Smooth muscle cell (in vitro differentiated cells): ENCODE results near the gene RNF223. TPM values are rescaled to one million over a fixed set of nuclear protein-coding genes. Genes with fewer than 3 reads are reported as not detected.
A peak's percentile ranks its signal among the peaks of the same experiment; 100 is the strongest.

ENCODE experiments used
- DNase-seq: peaks from one replicate; lab custom pipeline; 2025; ENCODE audit not compliant: unreplicated experiment; lab: John Stamatoyannopoulos, UW
- H2AFZ ChIP-seq: fragments of 200-600 bp; sonication (generic); 2 replicates; pipeline ENCODE4 v1.6.0; 2016; ENCODE audit warnings: antibody characterized with exemption, low read depth, mild to moderate bottlenecking
- H3F3A ChIP-seq: fragments of 200-600 bp; sonication (generic); 2 replicates; pipeline ENCODE4 v1.6.0; 2017; ENCODE audit warnings: antibody characterized with exemption, low read depth
- H3K27ac ChIP-seq: fragments of 200-600 bp; sonication (generic); 2 replicates; pipeline ENCODE4 v1.5.1; 2016; ENCODE audit warnings: low read depth, mild to moderate bottlenecking
- H3K27me3 ChIP-seq: fragments of 200-600 bp; sonication (generic); 2 replicates; pipeline ENCODE4 v1.6.1; 2016; ENCODE audit warnings: low read depth, mild to moderate bottlenecking
- H3K36me3 ChIP-seq: fragments of 200-600 bp; sonication (generic); 2 replicates; pipeline ENCODE4 v1.5.1; 2016; ENCODE audit warnings: low read depth
- H3K4me1 ChIP-seq: fragments of 200-600 bp; sonication (generic); 2 replicates; pipeline ENCODE4 v1.5.1; 2016; ENCODE audit warnings: low read depth
- H3K4me2 ChIP-seq: fragments of 200-600 bp; sonication (generic); 2 replicates; pipeline ENCODE4 v1.6.0; 2016; ENCODE audit warnings: mild to moderate bottlenecking
- H3K4me3 ChIP-seq: fragments of 200-600 bp; sonication (generic); 2 replicates; pipeline ENCODE4 v1.5.1; 2016; ENCODE audit warnings: mild to moderate bottlenecking
- H3K79me2 ChIP-seq: fragments of 200-600 bp; sonication (generic); 2 replicates; pipeline ENCODE4 v1.6.0; 2016; ENCODE audit warnings: low read depth, mild to moderate bottlenecking
- H3K9ac ChIP-seq: fragments of 200-600 bp; sonication (generic); 2 replicates; pipeline ENCODE4 v1.6.0; 2016; ENCODE audit warnings: low read depth
- H3K9me3 ChIP-seq: fragments of 200-600 bp; sonication (generic); replicated peaks from 2 replicates; pipeline ENCODE4 v1.5.1; 2016; ENCODE audit warnings: low read depth
- H4K20me1 ChIP-seq: fragments of 200-600 bp; sonication (generic); 2 replicates; pipeline ENCODE4 v1.6.0; 2016; ENCODE audit warnings: low read depth
- CTCF ChIP-seq: fragments of 200-600 bp; sonication (generic); IDR thresholded peaks from 2 replicates; pipeline ENCODE4 v1.5.1; 2017; ENCODE audit warnings: borderline replicate concordance, mild to moderate bottlenecking, antibody characterized with exemption; ENCODE audit not compliant: insufficient read depth, poor library complexity, severe bottlenecking
- WGBS: methylation state at CpG from one replicate; pipeline ENCODE4 v1.1.7; 2016; ENCODE audit warnings: low lambda C conversion rate; 5-methylcytosine and 5-hydroxymethylcytosine counted together
- polyA plus RNA-seq: library from polyadenylated mRNA; unstranded; fragments of >200 nt; fragmentation: Nextera tagmentation; extraction: Ambion mirVana; gene quantifications from 2 replicates; pipeline ENCODE4 v1.2.1, GENCODE V29; 2016
- total RNA-seq: library from RNA; depleted of rRNA; stranded (reverse); fragments of >200 nt; gene quantifications from 2 replicates; pipeline ENCODE4 v1.2.3, GENCODE V29; 2014

RNF223 gene
- total and polyA plus RNA-seq, 2 experiments from 2014 or later = 1.6 to 4.3 TPM

- Histone ChIP-seq H3K79me2 (no peaks in the 10 kb centered on the region), H3K9ac (no peak overlapping the region), H3K4me3 (no peak overlapping the region), H3F3A (no peaks in the 10 kb centered on the region), H3K27me3 (no peaks in the 10 kb centered on the region), H3K4me2 (no peak overlapping the region), H2AFZ (no peak overlapping the region), H3K9me3 (no peaks in the 10 kb centered on the region), H3K4me1 (peaks cover 6% of the 10 kb centered on the region), H4K20me1 (no peaks in the 10 kb centered on the region), H3K36me3 (no peaks in the 10 kb centered on the region), H3K27ac (no peak overlapping the region)
- 95% methylated on average over 13 of the region's 14 CpGs for WGBS
- no peak for TF ChIP-seq CTCF
- DNase-seq = no peak
These were observed 583 bp upstream of the RNF223 start for GRCh38 chr1:1074631-1075147.

GRCh38 chr1:1072849-1073742 lies 1.0 kb downstream of the RNF223 start:
- Histone ChIP-seq H3K27me3 (no peaks in the 10 kb centered on the region), H3K4me2 (no peak overlapping the region), H3K36me3 (no peaks in the 10 kb centered on the region), H3K27ac (peak overlapping the region; percentile 52), H3K79me2 (no peaks in the 10 kb centered on the region), H3F3A (no peaks in the 10 kb centered on the region), H2AFZ (no peak overlapping the region), H3K4me1 (peaks cover 12% of the 10 kb centered on the region), H3K4me3 (no peak overlapping the region), H4K20me1 (no peaks in the 10 kb centered on the region), H3K9me3 (no peaks in the 10 kb centered on the region), H3K9ac (no peak overlapping the region)
- no peak for DNase-seq
- 82% methylated on average over 28 of the region's 28 CpGs for WGBS
- no peak for TF ChIP-seq CTCF

- 87% methylated on average over 16 of the region's 21 CpGs for WGBS
- TF ChIP-seq CTCF = no peak
- Histone ChIP-seq H3K27me3 (no peaks in the 10 kb centered on the region), H3K4me3 (no peak overlapping the region), H3K27ac (no peak overlapping the region), H3K9me3 (no peaks in the 10 kb centered on the region), H3K4me2 (no peak overlapping the region), H3K36me3 (no peaks in the 10 kb centered on the region), H2AFZ (no peak overlapping the region), H3K9ac (no peak overlapping the region), H4K20me1 (no peaks in the 10 kb centered on the region), H3K4me1 (peaks cover 12% of the 10 kb centered on the region), H3F3A (no peaks in the 10 kb centered on the region), H3K79me2 (no peaks in the 10 kb centered on the region)
- no peak for DNase-seq
These were observed 1.7 kb downstream of the RNF223 start for GRCh38 chr1:1072299-1072848.
